Activated CD4-positive, alpha-beta T cell treated with anti-CD3 and anti-CD28 coated beads for 24 hours (primary cell): ENCODE measurements around the gene NUP93.

Source experiments
- DNase-seq, 2 donors: peaks; one replicate each; pipeline ENCODE4 v3.0.0-alpha.2; 2020; ENCODE audit warnings: low read depth in 2 of 2

Gene NUP93

DNA sequence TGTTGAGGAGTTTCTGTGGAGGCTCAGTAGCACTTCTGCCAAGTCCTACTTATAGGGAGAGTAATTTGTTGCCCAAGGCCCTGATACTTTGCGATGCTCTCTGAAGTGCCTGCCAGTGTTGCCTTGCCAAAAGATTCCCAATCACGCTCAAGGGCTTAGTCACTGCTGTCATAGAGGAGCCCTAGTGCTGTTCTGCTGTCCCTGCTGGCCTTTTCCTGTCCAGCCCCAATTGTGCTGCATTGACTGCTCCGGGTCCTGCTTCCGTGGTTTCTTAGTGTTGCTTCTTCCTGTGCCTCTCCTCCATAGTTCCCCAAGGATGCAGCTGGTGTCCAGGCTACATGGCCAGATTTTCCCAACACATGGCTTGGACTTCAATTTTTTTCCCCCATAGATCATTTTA is 13.9 kb downstream of the NUP93 start:
- no peak for DNase-seq

DNA sequence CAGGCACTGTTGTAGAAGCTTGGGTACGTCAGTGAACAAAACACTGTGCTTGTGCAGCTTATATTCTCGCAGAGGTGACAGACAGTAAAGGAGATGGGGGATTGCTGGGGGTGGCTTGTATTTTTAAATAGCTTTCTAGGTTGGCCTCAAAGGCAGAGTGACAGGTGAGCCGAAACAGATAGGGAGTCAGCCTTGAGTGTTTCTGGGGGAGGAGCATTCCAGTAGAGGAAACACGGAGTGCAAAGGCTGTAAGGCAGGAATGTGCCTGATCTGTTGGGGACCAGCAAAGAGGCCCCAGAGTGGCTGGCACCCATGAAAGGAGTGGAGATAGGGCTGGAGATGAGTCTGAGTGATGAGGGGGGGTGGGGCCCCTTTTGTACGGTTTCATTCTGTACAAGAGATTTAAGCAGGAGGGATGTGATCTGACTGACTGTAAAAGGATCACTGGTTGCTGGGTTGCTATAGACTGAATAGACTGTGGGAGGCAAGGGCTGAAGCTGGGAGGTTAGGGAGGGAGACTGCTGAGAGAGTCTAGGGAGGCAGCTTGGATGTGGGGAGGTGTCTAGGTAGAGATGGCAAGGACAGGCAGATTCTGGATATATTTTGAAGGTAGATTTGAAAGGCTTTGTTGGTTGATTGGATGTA is 15.2 kb downstream of the NUP93 start:
- no peak for DNase-seq

DNA sequence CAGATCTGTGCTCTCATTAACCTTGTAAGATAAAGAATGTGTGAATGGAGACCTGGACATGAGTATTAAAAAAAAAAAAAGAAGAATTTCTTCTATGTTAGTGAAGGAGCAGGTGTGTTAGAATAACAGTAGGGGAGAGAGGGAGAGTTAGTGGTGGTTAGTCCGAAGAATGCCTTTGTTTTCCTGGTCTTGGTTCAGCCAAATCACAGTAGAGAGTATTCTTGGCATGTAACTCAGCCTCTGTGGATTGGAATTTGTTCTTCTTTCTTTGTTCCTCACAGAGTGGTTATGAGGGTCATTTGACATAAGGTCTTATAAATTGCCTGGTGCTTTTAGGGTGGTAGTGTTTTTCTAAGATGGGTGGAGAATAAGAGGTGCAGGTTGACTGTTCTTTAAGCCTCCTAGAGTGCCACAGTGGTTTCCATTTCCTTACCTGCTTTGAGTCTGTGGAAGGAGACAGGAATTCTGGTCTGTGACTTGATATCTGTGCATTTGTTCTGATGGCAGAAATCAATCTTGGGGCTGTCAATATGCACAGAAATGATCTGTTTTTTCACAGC is 17.6 kb downstream of the NUP93 start:
- DNase-seq: no peak

GRCh38 chr16:56748191-56748590 is 18.3 kb downstream of the NUP93 start:
- no peak for DNase-seq

GRCh38 chr16:56748826-56749225 is 18.9 kb downstream of the NUP93 start:
- no peak for DNase-seq

DNA sequence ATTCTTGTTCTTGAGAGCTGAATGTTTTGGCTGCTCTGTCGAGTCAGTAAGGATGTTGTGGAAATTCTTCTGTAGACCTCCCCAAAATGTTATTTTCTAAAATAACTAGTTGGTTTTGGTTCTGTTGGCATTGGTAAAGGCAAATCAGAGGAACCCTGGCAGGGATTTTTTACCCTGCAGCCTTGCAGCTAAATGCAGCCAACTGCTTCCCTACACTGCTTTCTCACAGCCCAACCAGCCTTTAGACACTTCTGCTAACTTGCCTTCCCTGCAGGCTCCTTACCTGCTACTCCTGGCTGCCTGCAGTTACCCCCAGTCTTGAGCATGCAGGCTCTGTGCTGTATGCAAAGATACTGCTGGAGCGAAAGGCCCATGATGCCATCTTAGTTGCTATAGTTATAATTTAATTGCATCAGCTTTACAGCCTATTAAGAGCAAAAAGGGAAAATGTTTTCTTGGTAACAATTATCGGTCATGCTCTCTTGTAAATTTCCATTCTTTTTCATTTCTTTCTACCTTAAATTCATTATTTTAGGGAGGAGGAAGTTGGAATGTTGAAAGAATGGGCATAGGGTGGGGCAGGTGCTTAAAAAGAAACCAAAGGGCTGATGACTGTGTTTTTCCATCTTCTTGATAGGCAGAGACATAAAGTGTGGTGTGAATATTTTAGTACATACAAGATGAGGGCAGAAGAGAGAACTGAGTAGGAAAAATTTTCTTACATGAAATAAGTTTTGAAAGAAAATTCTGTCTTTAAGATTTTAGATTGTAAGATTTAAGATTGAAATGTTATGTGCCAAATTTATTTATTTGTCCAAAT is 20.0 kb downstream of the NUP93 start:
- DNase-seq: no peak

GRCh38 chr16:56753410-56753809 is 23.5 kb downstream of the NUP93 start:
- no peak for DNase-seq

- no peak for DNase-seq
Observed at GRCh38 chr16:56755038-56755437, 25.1 kb downstream of the NUP93 start.

GRCh38 chr16:56758432-56758831 is 28.5 kb downstream of the NUP93 start:
- DNase-seq: no peak

DNA sequence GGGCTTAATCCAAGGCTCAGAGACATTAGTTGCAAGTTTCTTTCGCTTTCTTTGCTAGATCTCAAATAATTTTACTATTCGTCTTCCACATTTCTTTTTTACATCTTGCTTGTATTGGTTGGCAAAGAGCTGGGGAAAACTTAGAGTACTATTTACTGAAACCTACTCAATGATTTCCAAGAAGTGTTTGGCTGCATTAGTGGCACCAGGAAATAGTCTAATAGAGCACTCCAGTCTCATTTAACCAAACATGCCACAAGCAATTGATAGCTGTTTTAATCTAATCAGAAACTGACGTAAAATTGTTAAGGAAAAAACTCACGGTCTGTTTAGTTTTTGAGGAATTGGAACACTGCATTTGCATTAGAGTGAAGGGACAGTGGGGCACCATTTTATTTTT is 29.0 kb downstream of the NUP93 start:
- no peak for DNase-seq

- no peak for DNase-seq
Observed at GRCh38 chr16:56763291-56763916, 33.5 kb downstream of the NUP93 start.

DNA sequence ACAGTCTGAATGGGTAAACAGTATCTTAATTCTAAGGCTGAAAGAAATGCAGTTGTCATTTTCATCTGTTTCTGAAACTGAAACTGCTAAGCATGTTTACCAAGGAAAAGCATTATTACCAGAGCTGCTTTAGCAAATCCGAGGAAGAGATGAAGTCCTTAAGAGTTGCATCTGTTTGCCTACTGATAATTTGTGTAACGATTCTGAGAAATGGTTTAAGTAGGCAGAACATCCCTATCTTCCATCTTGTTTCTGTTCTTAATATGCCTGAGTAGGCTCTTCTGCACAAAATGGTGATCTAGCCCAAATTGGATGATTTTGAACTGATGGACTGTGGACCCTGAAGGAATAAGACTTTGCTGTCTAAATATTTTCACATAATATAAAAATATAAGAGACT is 34.9 kb downstream of the NUP93 start:
- no peak for DNase-seq

DNA sequence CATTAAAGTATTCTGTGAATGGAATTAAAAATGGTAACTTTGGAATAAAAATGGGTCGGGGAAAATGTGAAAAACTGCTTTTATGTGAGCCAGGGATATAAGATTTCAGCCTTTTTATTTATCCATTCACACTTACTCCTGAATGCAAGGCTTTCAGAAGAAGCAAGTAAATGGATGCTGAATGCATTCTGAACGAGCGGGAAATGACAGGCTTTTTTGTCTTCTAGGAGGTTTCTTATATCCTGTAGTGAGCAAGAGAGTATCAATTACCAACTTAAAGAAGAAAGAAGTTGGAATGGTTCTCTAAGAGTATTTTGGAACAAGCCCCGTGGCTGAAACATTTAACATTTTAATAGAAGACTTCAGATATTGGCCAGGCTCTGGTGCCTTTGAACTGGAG is 36.0 kb downstream of the NUP93 start:
- no peak for DNase-seq

DNA sequence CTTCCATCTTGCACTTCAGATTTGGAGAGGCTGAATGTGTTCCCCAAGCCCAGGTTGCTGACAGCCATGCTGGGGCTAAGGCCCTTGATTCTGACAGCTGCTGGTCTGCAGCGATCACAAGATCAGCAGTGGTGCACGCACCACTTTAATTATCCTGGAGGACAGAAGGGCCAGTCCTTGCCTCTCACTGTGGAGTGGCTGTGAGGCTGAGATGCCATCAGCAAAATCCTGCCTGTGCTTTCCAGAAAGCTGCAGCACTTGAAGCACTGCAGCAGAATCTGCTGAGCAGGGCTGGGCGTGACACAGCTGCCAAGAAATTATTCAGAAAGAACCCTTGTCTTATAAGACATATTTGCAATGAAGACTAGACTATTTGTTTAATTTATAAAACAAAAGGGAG is 37.1 kb downstream of the NUP93 start:
- DNase-seq: no peak

DNA sequence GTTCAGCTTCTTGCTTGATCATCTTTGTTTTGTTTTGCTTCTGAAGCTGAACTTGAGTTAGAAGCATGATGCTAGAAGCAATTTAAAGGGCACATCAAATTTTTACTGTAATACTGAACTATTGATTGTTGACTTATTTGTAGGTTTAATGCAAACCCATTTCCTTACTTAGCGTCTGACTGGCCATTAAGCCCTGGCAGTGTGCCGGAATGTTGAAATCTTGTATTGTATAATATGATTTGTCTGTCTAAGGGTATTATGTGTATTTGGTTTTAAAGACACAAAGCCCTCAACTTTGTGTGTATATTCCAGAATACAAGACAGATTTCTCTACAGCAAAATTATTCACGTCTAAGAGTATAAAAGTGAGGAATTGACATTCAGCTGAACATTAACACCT is 39.7 kb downstream of the NUP93 start:
- no peak for DNase-seq

GRCh38 chr16:56771558-56772279 is 41.8 kb downstream of the NUP93 start:
- DNase-seq: no peak

DNA sequence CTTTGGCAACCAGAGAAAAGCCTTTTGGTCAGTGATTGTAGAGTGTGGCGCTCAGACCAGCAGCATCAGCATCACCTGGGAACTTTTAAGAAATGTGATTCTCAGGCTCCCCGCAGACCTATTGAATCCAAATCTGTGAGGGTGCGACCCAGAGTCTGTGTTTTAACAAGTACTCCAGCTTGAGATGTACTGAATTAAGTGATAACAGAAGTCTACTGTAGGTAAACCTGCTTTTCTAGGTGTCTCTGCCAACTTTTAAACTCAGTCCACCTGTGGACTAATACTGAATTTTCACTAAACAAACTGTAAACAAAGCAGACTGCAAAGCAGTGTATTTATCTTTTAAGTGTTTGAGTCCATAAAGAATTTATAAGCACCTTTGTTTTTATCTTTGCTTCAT is 43.6 kb downstream of the NUP93 start:
- DNase-seq: no peak

DNA sequence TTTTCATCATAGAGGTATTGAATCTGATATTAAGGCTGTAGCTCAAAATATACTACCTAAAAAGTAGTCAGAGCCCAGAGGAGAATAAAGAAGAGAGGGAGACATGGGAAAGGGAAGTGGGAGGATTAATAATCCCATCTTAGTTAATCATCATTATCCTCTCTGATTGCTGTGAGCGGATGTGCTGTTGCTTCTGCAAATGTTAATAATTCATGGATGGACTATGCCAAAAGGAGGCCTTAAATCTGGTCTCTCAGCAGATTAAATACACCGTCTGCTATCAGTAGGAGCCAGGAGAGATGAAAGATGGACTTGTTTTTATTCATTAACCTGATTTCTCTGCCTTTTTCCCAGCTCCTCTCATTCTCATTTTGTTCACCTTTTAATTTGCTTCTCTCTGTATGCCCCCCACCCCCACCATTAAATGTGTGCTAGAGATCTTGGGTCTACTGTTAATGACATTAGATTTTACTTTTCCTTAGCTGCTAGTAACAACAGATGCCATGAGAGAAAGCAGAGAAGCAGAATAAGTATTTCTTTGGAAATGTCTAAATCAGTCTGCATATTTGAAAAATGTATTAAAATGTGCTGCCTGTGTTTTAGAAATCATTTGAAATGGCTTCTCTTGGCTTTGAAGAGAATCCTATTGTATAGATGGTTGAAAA is 44.2 kb downstream of the NUP93 start:
- DNase-seq: no peak

- DNase-seq: no peak
Observed at GRCh38 chr16:56775162-56775561, 45.2 kb downstream of the NUP93 start.

DNA sequence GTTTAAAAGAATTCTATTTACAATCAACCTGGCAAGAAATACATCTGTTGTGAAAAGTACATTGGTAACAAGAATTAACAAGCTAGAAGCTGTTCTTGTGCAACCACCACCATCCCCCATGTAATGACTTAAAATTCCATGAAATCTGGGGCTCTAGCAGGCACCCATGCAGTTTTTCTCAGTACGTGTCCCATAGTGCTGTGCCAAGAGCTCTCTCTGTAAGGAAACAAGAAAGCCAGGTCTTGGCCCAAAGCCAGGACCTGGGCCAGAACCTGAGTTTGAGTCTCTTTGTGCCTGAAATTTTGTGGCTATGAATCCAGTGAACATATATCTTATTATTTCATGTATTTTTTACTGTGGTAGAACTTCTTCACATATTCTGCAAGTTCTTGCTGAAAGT is 46.6 kb downstream of the NUP93 start:
- no peak for DNase-seq

GRCh38 chr16:56777001-56777400 is 47.1 kb downstream of the NUP93 start:
- no peak for DNase-seq

DNA sequence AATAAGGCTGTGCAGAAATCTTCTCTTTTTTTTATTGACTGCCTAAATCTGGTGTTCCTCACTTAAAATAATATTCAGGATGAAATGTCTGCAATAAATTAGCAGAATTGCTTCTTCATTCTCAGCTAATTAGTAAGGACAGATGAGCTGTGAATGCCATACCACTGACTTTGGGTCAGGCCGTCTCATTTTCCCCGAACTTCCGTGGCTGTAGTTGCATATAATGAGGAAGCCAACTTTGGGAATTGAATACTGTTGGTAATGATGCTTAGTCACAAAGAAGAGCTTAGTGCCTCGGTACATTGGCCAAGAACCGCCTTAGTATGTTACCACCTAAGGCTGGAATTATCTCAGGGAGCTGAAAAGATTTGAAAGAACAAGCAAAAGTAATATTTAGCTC is 47.6 kb downstream of the NUP93 start:
- DNase-seq: no peak
